SK-N-SH treated with all-trans-retinoic acid at 6 μM for 48 hours (cell line): Measurements from ENCODE around the gene CLEC16A.

Experiments used
- ATAC-seq: fragments of 200-7000 bp; cut with Tn5 transposase; 3 replicates; pipeline ENCODE4 v1.9.1; 2020; ENCODE audit warnings: mild to moderate bottlenecking, moderate library complexity
- ARNTL ChIP-seq: fragments of 450-650 bp; formaldehyde crosslinking; IDR thresholded peaks from 2 replicates; pipeline ENCODE4 v1.5.0; 2020; ENCODE audit warnings: low read depth, mild to moderate bottlenecking, moderate library complexity, borderline replicate concordance
- BACH2 ChIP-seq: fragments of 250-450 bp; sonication (Bioruptor Pico); IDR thresholded peaks from 2 replicates; pipeline ENCODE4 v1.9.0; 2021; ENCODE audit warnings: mild to moderate bottlenecking, borderline replicate concordance
- CREB5 ChIP-seq: fragments of 250-450 bp; sonication (Bioruptor Pico); IDR thresholded peaks from 2 replicates; pipeline ENCODE4 v1.5.1; 2020; ENCODE audit warnings: low read depth, mild to moderate bottlenecking, moderate library complexity
- CSDC2 ChIP-seq: fragments of 250-450 bp; sonication (Bioruptor Pico); IDR thresholded peaks from 2 replicates; pipeline ENCODE4 v1.5.0; 2020; ENCODE audit warnings: mild to moderate bottlenecking, moderate library complexity
- CSRNP3 ChIP-seq: fragments of 250-450 bp; sonication (Bioruptor Pico); IDR thresholded peaks from 2 replicates; pipeline ENCODE4 v1.5.1; 2021; ENCODE audit warnings: mild to moderate bottlenecking, moderate library complexity
- ESRRG ChIP-seq: fragments of 250-450 bp; sonication (Bioruptor Pico); IDR thresholded peaks from 2 replicates; pipeline ENCODE4 v1.6.1; 2021; ENCODE audit warnings: mild to moderate bottlenecking
- GLIS3 ChIP-seq: fragments of 250-450 bp; sonication (Bioruptor Pico); IDR thresholded peaks from 2 replicates; pipeline ENCODE4 v1.5.0; 2020; ENCODE audit warnings: mild to moderate bottlenecking, moderate library complexity
- ISL1 ChIP-seq: fragments of 250-450 bp; sonication (Bioruptor Pico); IDR thresholded peaks from 2 replicates; pipeline ENCODE4 v2.1.2; 2022; ENCODE audit warnings: mild to moderate bottlenecking, moderate library complexity
- OSR1 ChIP-seq: fragments of 250-450 bp; sonication (Bioruptor Pico); IDR thresholded peaks from 2 replicates; pipeline ENCODE4 v1.8.0; 2022; ENCODE audit warnings: moderate library complexity, mild to moderate bottlenecking, inconsistent platforms
- RARB ChIP-seq: fragments of 250-450 bp; sonication (Bioruptor Pico); IDR thresholded peaks from 2 replicates; pipeline ENCODE4 v1.8.0; 2021; ENCODE audit warnings: mild to moderate bottlenecking, moderate library complexity
- SNAI2 ChIP-seq: fragments of 250-450 bp; sonication (Bioruptor Pico); IDR thresholded peaks from 2 replicates; pipeline ENCODE4 v1.5.0; 2020; ENCODE audit warnings: mild to moderate bottlenecking, moderate library complexity
- TCF4 ChIP-seq: fragments of 250-450 bp; sonication (Bioruptor Pico); IDR thresholded peaks from 2 replicates; pipeline ENCODE4 v1.8.0; 2021; ENCODE audit warnings: mild to moderate bottlenecking, moderate library complexity, borderline replicate concordance
- TOX ChIP-seq: fragments of 250-450 bp; sonication (Bioruptor Pico); IDR thresholded peaks from 2 replicates; pipeline ENCODE4 v1.8.0; 2021; ENCODE audit warnings: mild to moderate bottlenecking, moderate library complexity, borderline replicate concordance
- TSHZ2 ChIP-seq: fragments of 250-450 bp; sonication (Bioruptor Pico); IDR thresholded peaks from 2 replicates; pipeline ENCODE4 v1.5.0; 2020; ENCODE audit warnings: mild to moderate bottlenecking, moderate library complexity
- ZC3H10 ChIP-seq: fragments of 250-450 bp; sonication (Bioruptor Pico); IDR thresholded peaks from 2 replicates; pipeline ENCODE4 v1.5.1; 2021; ENCODE audit warnings: mild to moderate bottlenecking, moderate library complexity
- ZFP3 ChIP-seq: fragments of 250-450 bp; sonication (Bioruptor Pico); IDR thresholded peaks from 2 replicates; pipeline ENCODE4 v1.5.0; 2020; ENCODE audit warnings: mild to moderate bottlenecking, moderate library complexity
- ZFP30 ChIP-seq: fragments of 450-650 bp; formaldehyde crosslinking; IDR thresholded peaks from 2 replicates; pipeline ENCODE4 v1.5.0; 2022; ENCODE audit warnings: mild to moderate bottlenecking, moderate library complexity
- ZNF565 ChIP-seq: fragments of 450-650 bp; formaldehyde crosslinking; conservative IDR thresholded peaks from 2 replicates; pipeline ENCODE4 v1.5.0; 2020; ENCODE audit warnings: low read depth, mild to moderate bottlenecking, moderate library complexity
- ZNF70 ChIP-seq: fragments of 450-650 bp; formaldehyde crosslinking; IDR thresholded peaks from 2 replicates; pipeline ENCODE4 v1.5.0; 2020; ENCODE audit warnings: mild to moderate bottlenecking, moderate library complexity
- ZNF8 ChIP-seq: fragments of 450-650 bp; formaldehyde crosslinking; IDR thresholded peaks from 2 replicates; pipeline ENCODE4 v1.5.0; 2020; ENCODE audit warnings: mild to moderate bottlenecking, moderate library complexity
- TF ChIP-seq, protein P1 (sequence below): fragments of 250-450 bp; sonication (Bioruptor Pico); IDR thresholded peaks from 2 replicates; pipeline ENCODE4 v1.8.0; 2021; ENCODE audit warnings: low read depth, mild to moderate bottlenecking, moderate library complexity, borderline replicate concordance
- TF ChIP-seq, protein P2 (sequence below): fragments of 250-450 bp; sonication (Bioruptor Pico); IDR thresholded peaks from 2 replicates; pipeline ENCODE4 v1.8.0; 2020; ENCODE audit warnings: mild to moderate bottlenecking, moderate library complexity, borderline replicate concordance

CLEC16A gene

GRCh38 chr16:10994571-10994970 lies 50.2 kb downstream of the CLEC16A start:
- TF ChIP-seq ZFP3 (CRISPR knock-in tag): no peak
- no peak for ATAC-seq

- ATAC-seq: no peak
- TF ChIP-seq CREB5 (no peak), SNAI2 (CRISPR knock-in tag) (no peak), CSRNP3 (CRISPR knock-in tag) (no peak), OSR1 (no peak), CSDC2 (CRISPR knock-in tag) (no peak), ZNF8 (CRISPR knock-in tag) (no peak), ARNTL (no peak), GLIS3 (CRISPR knock-in tag) (no peak), RARB (no peak), ZNF565 (no peak), ESRRG (CRISPR knock-in tag) (no peak), ZFP3 (CRISPR knock-in tag) (no peak), ZFP30 (CRISPR knock-in tag) (no peak)
Measured at GRCh38 chr16:10995565-10995964, 51.2 kb downstream of the CLEC16A start.

- ATAC-seq: no peak
- TF ChIP-seq OSR1 (no peak), ESRRG (CRISPR knock-in tag) (no peak), TOX (no peak), ZNF70 (no peak), ISL1 (no peak), GLIS3 (CRISPR knock-in tag) (no peak), ZFP3 (CRISPR knock-in tag) (no peak), BACH2 (no peak), CREB5 (no peak), ZC3H10 (no peak), TSHZ2 (no peak), ZNF8 (CRISPR knock-in tag) (no peak), ARNTL (no peak), ZNF565 (no peak), ZFP30 (CRISPR knock-in tag) (no peak), TCF4 (CRISPR knock-in tag) (no peak), SNAI2 (CRISPR knock-in tag) (no peak)
- TF ChIP-seq, protein P1, sequence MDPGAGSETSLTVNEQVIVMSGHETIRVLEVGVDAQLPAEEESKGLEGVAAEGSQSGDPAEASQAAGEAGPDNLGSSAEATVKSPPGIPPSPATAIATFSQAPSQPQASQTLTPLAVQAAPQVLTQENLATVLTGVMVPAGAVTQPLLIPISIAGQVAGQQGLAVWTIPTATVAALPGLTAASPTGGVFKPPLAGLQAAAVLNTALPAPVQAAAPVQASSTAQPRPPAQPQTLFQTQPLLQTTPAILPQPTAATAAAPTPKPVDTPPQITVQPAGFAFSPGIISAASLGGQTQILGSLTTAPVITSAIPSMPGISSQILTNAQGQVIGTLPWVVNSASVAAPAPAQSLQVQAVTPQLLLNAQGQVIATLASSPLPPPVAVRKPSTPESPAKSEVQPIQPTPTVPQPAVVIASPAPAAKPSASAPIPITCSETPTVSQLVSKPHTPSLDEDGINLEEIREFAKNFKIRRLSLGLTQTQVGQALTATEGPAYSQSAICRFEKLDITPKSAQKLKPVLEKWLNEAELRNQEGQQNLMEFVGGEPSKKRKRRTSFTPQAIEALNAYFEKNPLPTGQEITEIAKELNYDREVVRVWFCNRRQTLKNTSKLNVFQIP (CRISPR knock-in tag): no peak
- TF ChIP-seq, protein P2, sequence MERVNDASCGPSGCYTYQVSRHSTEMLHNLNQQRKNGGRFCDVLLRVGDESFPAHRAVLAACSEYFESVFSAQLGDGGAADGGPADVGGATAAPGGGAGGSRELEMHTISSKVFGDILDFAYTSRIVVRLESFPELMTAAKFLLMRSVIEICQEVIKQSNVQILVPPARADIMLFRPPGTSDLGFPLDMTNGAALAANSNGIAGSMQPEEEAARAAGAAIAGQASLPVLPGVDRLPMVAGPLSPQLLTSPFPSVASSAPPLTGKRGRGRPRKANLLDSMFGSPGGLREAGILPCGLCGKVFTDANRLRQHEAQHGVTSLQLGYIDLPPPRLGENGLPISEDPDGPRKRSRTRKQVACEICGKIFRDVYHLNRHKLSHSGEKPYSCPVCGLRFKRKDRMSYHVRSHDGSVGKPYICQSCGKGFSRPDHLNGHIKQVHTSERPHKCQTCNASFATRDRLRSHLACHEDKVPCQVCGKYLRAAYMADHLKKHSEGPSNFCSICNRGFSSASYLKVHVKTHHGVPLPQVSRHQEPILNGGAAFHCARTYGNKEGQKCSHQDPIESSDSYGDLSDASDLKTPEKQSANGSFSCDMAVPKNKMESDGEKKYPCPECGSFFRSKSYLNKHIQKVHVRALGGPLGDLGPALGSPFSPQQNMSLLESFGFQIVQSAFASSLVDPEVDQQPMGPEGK (CRISPR knock-in tag): no peak
- TF ChIP-seq, all 23 proteins: peak for 0
Measured at GRCh38 chr16:10997485-10997884, 53.1 kb downstream of the CLEC16A start.
